ENCODE measurements around the gene NUDT14.

Gene NUDT14

GRCh38 chr14:105155681-105156413 lies 25.3 kb downstream of the NUDT14 start:
- Histone ChIP-seq H3K4me3 (ENCODE audit: low read length) (no peak overlapping the region), H3K4me1 (ENCODE audit: control insufficient read depth, insufficient read depth, low read length) (no peaks in the 10 kb centered on the region), H3K27ac (ENCODE audit: low read depth, low read length) (no peak overlapping the region), H3K27me3 (ENCODE audit: control insufficient read depth, insufficient read depth, low read length) (no peaks in the 10 kb centered on the region), H3K9ac (ENCODE audit: low read length) (no peak overlapping the region), H3K36me3 (ENCODE audit: control insufficient read depth, insufficient read depth, low read length) (no peaks in the 10 kb centered on the region)

- Histone ChIP-seq H3K27me3 (ENCODE audit: control insufficient read depth, insufficient read depth, low read length) (no peaks in the 10 kb centered on the region), H3K4me3 (ENCODE audit: low read length) (no peak overlapping the region), H3K9ac (ENCODE audit: low read length) (no peak overlapping the region), H3K27ac (ENCODE audit: low read depth, low read length) (no peak overlapping the region), H3K36me3 (ENCODE audit: control insufficient read depth, insufficient read depth, low read length) (no peaks in the 10 kb centered on the region), H3K4me1 (ENCODE audit: control insufficient read depth, insufficient read depth, low read length) (no peaks in the 10 kb centered on the region)
These were observed 26.0 kb downstream of the NUDT14 start for GRCh38 chr14:105155071-105155651.

- no peak overlapping the region for H3K9ac ChIP-seq (ENCODE audit: low read length)
- H3K27ac ChIP-seq (ENCODE audit: low read depth, low read length) = no peak overlapping the region
- H3K4me3 ChIP-seq (ENCODE audit: low read length) = no peak overlapping the region
- H3K4me1 ChIP-seq (ENCODE audit: control insufficient read depth, insufficient read depth, low read length) = no peaks in the 10 kb centered on the region
- H3K27me3 ChIP-seq (ENCODE audit: control insufficient read depth, insufficient read depth, low read length) = no peaks in the 10 kb centered on the region
- no peaks in the 10 kb centered on the region for H3K36me3 ChIP-seq (ENCODE audit: control insufficient read depth, insufficient read depth, low read length)
These were observed 26.6 kb downstream of the NUDT14 start for GRCh38 chr14:105154476-105154871.

GRCh38 chr14:105153739-105154475 lies 27.2 kb downstream of the NUDT14 start:
- Histone ChIP-seq H3K4me3 (ENCODE audit: low read length) (no peak overlapping the region), H3K27ac (ENCODE audit: low read depth, low read length) (no peak overlapping the region), H3K9ac (ENCODE audit: low read length) (no peak overlapping the region), H3K27me3 (ENCODE audit: control insufficient read depth, insufficient read depth, low read length) (no peaks in the 10 kb centered on the region), H3K4me1 (ENCODE audit: control insufficient read depth, insufficient read depth, low read length) (no peaks in the 10 kb centered on the region), H3K36me3 (ENCODE audit: control insufficient read depth, insufficient read depth, low read length) (no peaks in the 10 kb centered on the region)

GRCh38 chr14:105153331-105153731 lies 27.8 kb downstream of the NUDT14 start:
- Histone ChIP-seq H3K27ac (ENCODE audit: low read depth, low read length) (no peak overlapping the region), H3K9ac (ENCODE audit: low read length) (no peak overlapping the region), H3K4me1 (ENCODE audit: control insufficient read depth, insufficient read depth, low read length) (no peaks in the 10 kb centered on the region), H3K4me3 (ENCODE audit: low read length) (no peak overlapping the region), H3K27me3 (ENCODE audit: control insufficient read depth, insufficient read depth, low read length) (no peaks in the 10 kb centered on the region), H3K36me3 (ENCODE audit: control insufficient read depth, insufficient read depth, low read length) (no peaks in the 10 kb centered on the region)

GRCh38 chr14:105152794-105153241 lies 28.3 kb downstream of the NUDT14 start:
- no peaks in the 10 kb centered on the region for H3K36me3 ChIP-seq (ENCODE audit: control insufficient read depth, insufficient read depth, low read length)
- H3K9ac ChIP-seq (ENCODE audit: low read length) = no peak overlapping the region
- no peak overlapping the region for H3K4me3 ChIP-seq (ENCODE audit: low read length)
- H3K27ac ChIP-seq (ENCODE audit: low read depth, low read length) = no peak overlapping the region
- H3K4me1 ChIP-seq (ENCODE audit: control insufficient read depth, insufficient read depth, low read length) = no peaks in the 10 kb centered on the region
- H3K27me3 ChIP-seq (ENCODE audit: control insufficient read depth, insufficient read depth, low read length) = no peaks in the 10 kb centered on the region

GRCh38 chr14:105151838-105152793 lies 29.0 kb downstream of the NUDT14 start:
- H3K36me3 ChIP-seq (ENCODE audit: control insufficient read depth, insufficient read depth, low read length) = no peaks in the 10 kb centered on the region
- H3K27me3 ChIP-seq (ENCODE audit: control insufficient read depth, insufficient read depth, low read length) = no peaks in the 10 kb centered on the region
- H3K4me3 ChIP-seq (ENCODE audit: low read length) = no peak overlapping the region
- no peak overlapping the region for H3K9ac ChIP-seq (ENCODE audit: low read length)
- no peaks in the 10 kb centered on the region for H3K4me1 ChIP-seq (ENCODE audit: control insufficient read depth, insufficient read depth, low read length)
- H3K27ac ChIP-seq (ENCODE audit: low read depth, low read length) = no peak overlapping the region

GRCh38 chr14:105151084-105151837 lies 29.9 kb downstream of the NUDT14 start:
- no peaks in the 10 kb centered on the region for H3K36me3 ChIP-seq (ENCODE audit: control insufficient read depth, insufficient read depth, low read length)
- H3K27ac ChIP-seq (ENCODE audit: low read depth, low read length) = no peak overlapping the region
- H3K4me1 ChIP-seq (ENCODE audit: control insufficient read depth, insufficient read depth, low read length) = no peaks in the 10 kb centered on the region

GRCh38 chr14:105150368-105151083 lies 30.6 kb downstream of the NUDT14 start:
- Histone ChIP-seq H3K4me3 (ENCODE audit: low read length) (no peak overlapping the region), H3K27ac (ENCODE audit: low read depth, low read length) (no peak overlapping the region), H3K36me3 (ENCODE audit: control insufficient read depth, insufficient read depth, low read length) (no peaks in the 10 kb centered on the region), H3K4me1 (ENCODE audit: control insufficient read depth, insufficient read depth, low read length) (no peaks in the 10 kb centered on the region), H3K9ac (ENCODE audit: low read length) (no peak overlapping the region), H3K27me3 (ENCODE audit: control insufficient read depth, insufficient read depth, low read length) (no peaks in the 10 kb centered on the region)

More at GRCh38 chr14:105151084-105151837, 29.9 kb downstream of the NUDT14 start:
- no peak overlapping the region for H3K4me3 ChIP-seq (ENCODE audit: low read length)
- H3K9ac ChIP-seq (ENCODE audit: low read length) = no peak overlapping the region
- H3K27me3 ChIP-seq (ENCODE audit: control insufficient read depth, insufficient read depth, low read length) = no peaks in the 10 kb centered on the region

GRCh38 chr14:105150026-105150367 lies 31.1 kb downstream of the NUDT14 start:
- no peaks in the 10 kb centered on the region for H3K36me3 ChIP-seq (ENCODE audit: control insufficient read depth, insufficient read depth, low read length)

GRCh38 chr14:105149146-105149781 lies 31.8 kb downstream of the NUDT14 start:
- Histone ChIP-seq H3K4me3 (ENCODE audit: low read length) (no peak overlapping the region), H3K36me3 (ENCODE audit: control insufficient read depth, insufficient read depth, low read length) (no peaks in the 10 kb centered on the region)

More at GRCh38 chr14:105150026-105150367, 31.1 kb downstream of the NUDT14 start:
- Histone ChIP-seq H3K27ac (ENCODE audit: low read depth, low read length) (no peak overlapping the region), H3K4me3 (ENCODE audit: low read length) (no peak overlapping the region), H3K4me1 (ENCODE audit: control insufficient read depth, insufficient read depth, low read length) (no peaks in the 10 kb centered on the region), H3K9ac (ENCODE audit: low read length) (no peak overlapping the region), H3K27me3 (ENCODE audit: control insufficient read depth, insufficient read depth, low read length) (no peaks in the 10 kb centered on the region)

More at GRCh38 chr14:105149146-105149781, 31.8 kb downstream of the NUDT14 start:
- Histone ChIP-seq H3K27ac (ENCODE audit: low read depth, low read length) (no peak overlapping the region), H3K9ac (ENCODE audit: low read length) (no peak overlapping the region), H3K27me3 (ENCODE audit: control insufficient read depth, insufficient read depth, low read length) (no peaks in the 10 kb centered on the region), H3K4me1 (ENCODE audit: control insufficient read depth, insufficient read depth, low read length) (no peaks in the 10 kb centered on the region)
